HG03060 (cell line): ENCODE measurements around the gene TTC13.

Source experiments
- ATAC-seq: cut with Tn5 transposase; IDR thresholded peaks from one replicate; pipeline ENCODE4 v1.9.1; 2021; ENCODE audit warnings: low read depth, moderate number of reproducible peaks; ENCODE audit not compliant: unreplicated experiment

The TTC13 gene

GRCh38 chr1:230858918-230859729 lies 119.5 kb downstream of the TTC13 start:
- ATAC-seq: no peak

GRCh38 chr1:230858236-230858820 lies 120.3 kb downstream of the TTC13 start:
- no peak for ATAC-seq

- no peak for ATAC-seq
These were observed 120.8 kb downstream of the TTC13 start for GRCh38 chr1:230857822-230858221.

GRCh38 chr1:230857077-230857476 lies 121.6 kb downstream of the TTC13 start:
- ATAC-seq: no peak
